Measurements from ENCODE around the gene RUNX1.

RUNX1 gene

GRCh38 chr21:34812504-34813265 is 236.4 kb downstream of the RUNX1 start:
- in situ Hi-C loops (cut with HindIII; ENCODE audit: low sequenced_read_pairs): no loop called here
- no peak for TF ChIP-seq CTCF (IDR thresholded peaks at IDR 0.05; ENCODE audit: low read depth, low read length, missing control alignments)
- peak; percentile 64 for DNase-seq (ENCODE audit: low read depth)
- H3K4me3 ChIP-seq (ENCODE audit: low read depth, low read length): no peak overlapping the region

GRCh38 chr21:34811368-34811767 is 237.7 kb downstream of the RUNX1 start:
- in situ Hi-C loops (cut with HindIII; ENCODE audit: low sequenced_read_pairs): no loop called here
- TF ChIP-seq CTCF (IDR thresholded peaks at IDR 0.05; ENCODE audit: low read depth, low read length, missing control alignments): no peak
- no peak overlapping the region for H3K4me3 ChIP-seq (ENCODE audit: low read depth, low read length)
- DNase-seq (ENCODE audit: low read depth): no peak

- no peak for TF ChIP-seq CTCF (IDR thresholded peaks at IDR 0.05; ENCODE audit: low read depth, low read length, missing control alignments)
- H3K4me3 ChIP-seq (ENCODE audit: low read depth, low read length): no peak overlapping the region
- in situ Hi-C loops (cut with HindIII; ENCODE audit: low sequenced_read_pairs): no loop called here
- DNase-seq (ENCODE audit: low read depth): no peak
These were observed 238.3 kb downstream of the RUNX1 start for GRCh38 chr21:34810786-34811185.

GRCh38 chr21:34809822-34810221 is 239.3 kb downstream of the RUNX1 start:
- no peak for TF ChIP-seq CTCF (IDR thresholded peaks at IDR 0.05; ENCODE audit: low read depth, low read length, missing control alignments)
- in situ Hi-C loops (cut with HindIII; ENCODE audit: low sequenced_read_pairs): no loop called here
- DNase-seq (ENCODE audit: low read depth): no peak

GRCh38 chr21:34808569-34809204 is 240.4 kb downstream of the RUNX1 start:
- in situ Hi-C loops (cut with HindIII; ENCODE audit: low sequenced_read_pairs): no loop called here

More at GRCh38 chr21:34809822-34810221, 239.3 kb downstream of the RUNX1 start:
- no peak overlapping the region for H3K4me3 ChIP-seq (ENCODE audit: low read depth, low read length)

More at GRCh38 chr21:34808569-34809204, 240.4 kb downstream of the RUNX1 start:
- TF ChIP-seq CTCF (IDR thresholded peaks at IDR 0.05; ENCODE audit: low read depth, low read length, missing control alignments): no peak
- peak; percentile 53 for DNase-seq (ENCODE audit: low read depth)
- no peak overlapping the region for H3K4me3 ChIP-seq (ENCODE audit: low read depth, low read length)
